GM10266 (cell line): ENCODE measurements around the gene PPP1CC.
"Not testable (repeated sequence)": the region's sequence is repeated elsewhere in the genome, so short reads cannot be mapped to it uniquely, and the experiment has no call there.

Source experiments
- DNase-seq: peaks from one replicate; pipeline ENCODE4 v3.0.0; 2012; ENCODE audit errors: extremely low spot score
- TF ChIP-seq, protein P1 (sequence below): IDR thresholded peaks from 2 replicates; pipeline ENCODE4 v1.5.1; 2012; ENCODE audit warnings: mild to moderate bottlenecking, low read depth; ENCODE audit not compliant: control insufficient read depth, insufficient read depth; ENCODE audit errors: missing control alignments

PPP1CC gene

DNA sequence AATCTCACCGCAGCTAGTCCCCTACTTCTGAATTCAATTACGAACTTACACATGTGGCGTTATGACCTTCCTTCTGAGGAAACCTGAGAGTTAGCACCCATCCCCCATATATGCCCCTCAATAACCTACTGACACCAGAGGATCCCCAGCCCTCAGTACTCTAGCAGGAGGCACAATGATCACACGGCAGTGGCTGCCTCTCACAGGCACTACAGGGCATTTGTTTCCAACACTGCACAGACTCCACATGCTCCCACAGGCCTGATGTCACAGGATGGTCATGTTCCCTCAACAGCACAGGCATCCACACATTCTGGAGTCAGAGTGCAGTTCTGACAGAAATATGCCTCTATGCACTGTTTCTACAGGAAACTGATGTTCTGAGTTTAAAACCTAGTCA is 17.4 kb downstream of the PPP1CC start:
- TF ChIP-seq, protein P1, sequence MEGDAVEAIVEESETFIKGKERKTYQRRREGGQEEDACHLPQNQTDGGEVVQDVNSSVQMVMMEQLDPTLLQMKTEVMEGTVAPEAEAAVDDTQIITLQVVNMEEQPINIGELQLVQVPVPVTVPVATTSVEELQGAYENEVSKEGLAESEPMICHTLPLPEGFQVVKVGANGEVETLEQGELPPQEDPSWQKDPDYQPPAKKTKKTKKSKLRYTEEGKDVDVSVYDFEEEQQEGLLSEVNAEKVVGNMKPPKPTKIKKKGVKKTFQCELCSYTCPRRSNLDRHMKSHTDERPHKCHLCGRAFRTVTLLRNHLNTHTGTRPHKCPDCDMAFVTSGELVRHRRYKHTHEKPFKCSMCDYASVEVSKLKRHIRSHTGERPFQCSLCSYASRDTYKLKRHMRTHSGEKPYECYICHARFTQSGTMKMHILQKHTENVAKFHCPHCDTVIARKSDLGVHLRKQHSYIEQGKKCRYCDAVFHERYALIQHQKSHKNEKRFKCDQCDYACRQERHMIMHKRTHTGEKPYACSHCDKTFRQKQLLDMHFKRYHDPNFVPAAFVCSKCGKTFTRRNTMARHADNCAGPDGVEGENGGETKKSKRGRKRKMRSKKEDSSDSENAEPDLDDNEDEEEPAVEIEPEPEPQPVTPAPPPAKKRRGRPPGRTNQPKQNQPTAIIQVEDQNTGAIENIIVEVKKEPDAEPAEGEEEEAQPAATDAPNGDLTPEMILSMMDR, result no peak
- DNase-seq, result no peak

DNA sequence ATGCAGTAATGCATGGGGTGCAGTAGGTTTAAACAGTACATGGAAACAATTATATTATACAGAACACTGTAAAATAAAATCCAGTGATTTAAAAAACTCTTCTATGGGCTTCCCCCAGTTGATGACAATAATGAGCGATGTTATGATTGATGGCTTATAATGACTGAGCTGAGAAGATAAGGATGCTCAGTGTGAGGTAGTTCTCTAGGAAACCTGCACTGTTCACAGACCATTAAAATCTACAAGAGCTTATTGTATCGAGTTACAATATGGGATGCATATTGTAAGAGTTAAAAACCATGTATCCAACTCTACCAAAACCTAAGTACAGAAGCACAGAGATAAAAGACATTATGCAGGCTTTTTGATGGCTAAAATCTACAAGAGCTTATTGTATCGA is 19.8 kb downstream of the PPP1CC start:
- not testable (repeated sequence) for DNase-seq

DNA sequence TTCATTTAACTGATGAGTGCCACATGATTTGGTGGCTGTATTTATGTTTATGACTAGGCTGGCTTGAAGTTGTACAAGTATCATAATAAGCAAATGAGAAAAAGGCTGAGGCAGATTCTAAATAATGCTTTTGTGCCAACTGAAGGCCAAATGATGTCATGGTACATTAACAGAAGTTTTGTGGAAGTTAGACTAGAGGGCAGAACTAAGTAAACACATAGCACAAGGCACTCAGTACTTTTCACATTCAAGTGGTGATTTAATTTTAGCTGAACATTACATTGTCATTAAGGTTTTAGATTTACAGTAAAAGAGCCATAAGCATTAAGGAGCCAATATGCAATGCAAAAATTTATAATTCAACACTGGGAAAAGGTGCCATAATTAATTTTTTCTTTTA is 21.1 kb downstream of the PPP1CC start:
- TF ChIP-seq, protein P1, result no peak
- DNase-seq, result no peak

DNA sequence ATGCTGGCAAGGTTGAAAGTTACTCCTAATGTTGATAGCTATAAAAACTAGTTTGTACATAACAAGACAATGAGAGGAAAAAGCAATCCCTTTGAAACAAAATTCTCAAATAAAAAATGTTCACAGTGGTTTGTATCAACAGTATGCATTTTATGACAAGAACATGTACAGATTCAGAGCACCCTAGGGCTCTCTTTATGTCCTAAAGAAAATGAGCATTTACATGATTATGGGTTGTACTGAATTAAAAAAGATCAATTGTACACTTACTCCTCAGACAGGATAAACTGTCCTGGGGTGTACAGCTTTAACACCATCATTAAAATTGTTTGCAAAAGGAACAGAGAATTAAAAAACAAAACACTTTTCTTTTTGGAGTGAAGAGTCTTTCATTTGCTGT is 22.2 kb downstream of the PPP1CC start:
- TF ChIP-seq, protein P1, result no peak
- DNase-seq, result no peak

DNA sequence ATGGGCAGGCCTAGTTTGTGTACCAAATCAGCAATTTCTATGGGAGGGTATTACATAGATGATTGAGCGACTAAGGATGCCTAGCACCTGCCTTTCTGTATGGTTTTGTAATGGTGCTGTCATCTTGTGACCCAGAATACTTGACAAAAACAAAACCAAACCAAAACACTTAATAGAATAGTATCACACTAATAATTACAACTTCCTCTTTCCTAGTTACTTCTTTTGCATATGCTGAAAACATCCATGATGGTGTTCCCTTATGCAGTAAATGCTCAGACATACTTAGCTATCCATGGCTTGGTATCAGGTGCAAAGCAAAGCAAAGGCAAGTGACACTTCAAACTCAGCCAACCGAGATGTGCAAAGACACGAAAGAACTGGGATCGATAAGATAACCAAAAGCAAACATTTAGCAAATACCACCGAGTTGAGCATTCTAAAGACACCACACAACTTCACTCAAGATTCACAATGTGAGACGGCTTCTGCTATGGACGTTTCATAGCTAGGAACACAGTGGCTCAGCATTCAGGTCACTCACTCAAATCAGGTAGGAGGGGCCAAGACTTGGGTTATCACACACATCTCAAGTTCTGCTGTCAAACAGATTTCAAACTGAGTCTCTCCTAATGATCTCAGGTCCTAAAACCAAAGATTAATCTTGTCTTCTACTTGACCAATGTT is 24.3 kb downstream of the PPP1CC start:
- TF ChIP-seq, protein P1, result no peak
- no peak for DNase-seq

DNA sequence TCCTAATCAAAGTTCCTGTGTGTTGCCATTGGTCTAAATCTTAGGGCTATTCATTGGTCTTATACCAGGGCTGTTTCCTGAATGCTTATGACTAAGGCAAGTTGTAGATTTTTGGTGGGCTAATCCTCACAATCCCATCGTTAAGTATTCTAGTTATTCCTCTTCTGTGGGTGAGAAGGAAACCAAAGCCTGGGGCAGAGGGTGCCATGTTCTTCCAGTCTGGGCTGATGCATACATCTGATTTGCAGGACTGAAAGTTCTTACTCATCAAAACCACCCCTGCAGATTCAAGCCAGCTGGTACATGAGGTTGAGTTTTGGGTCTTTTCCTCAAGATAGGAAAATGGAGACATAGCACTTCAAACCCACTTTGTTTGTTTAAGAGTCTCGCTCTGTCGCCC is 25.7 kb downstream of the PPP1CC start:
- no peak for DNase-seq
- TF ChIP-seq, protein P1, result no peak

DNA sequence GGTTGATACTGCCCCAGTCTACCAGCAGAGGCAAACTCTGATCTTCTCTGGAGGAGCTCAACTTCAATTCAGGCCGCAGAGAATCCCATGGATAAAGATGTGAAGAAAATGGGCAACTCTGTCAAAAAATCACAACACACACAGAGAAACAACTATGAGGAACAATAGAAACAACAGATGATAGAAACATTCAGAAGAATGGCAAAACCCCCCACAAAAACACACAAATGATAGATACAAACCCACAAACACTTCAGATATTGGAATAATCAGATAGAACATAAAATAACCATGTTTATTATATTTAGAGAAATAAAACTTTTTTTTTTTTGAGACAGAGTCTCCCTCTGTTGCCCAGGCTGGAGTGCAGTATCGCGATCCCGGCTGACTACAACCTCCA is 33.8 kb downstream of the PPP1CC start:
- TF ChIP-seq, protein P1, result no peak
- DNase-seq, result no peak

DNA sequence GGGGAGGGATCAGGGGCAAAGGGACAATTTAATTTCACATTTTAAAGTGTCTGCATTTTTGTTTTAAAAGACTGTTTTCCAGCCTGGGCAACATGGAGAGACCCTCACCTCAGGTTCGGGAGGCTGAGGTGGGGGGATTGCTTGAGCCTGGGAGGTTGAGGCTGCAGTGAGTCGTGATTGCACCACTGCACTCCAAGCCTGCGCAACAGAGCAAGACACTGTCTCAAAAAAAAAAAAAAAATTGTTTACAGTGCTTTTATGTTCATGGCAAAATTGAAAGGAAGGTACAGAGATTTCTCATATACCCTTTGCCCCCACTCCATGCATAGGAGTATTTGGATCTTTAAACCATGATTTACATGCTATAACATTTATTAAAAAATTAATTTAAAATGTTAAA is 37.4 kb downstream of the PPP1CC start:
- DNase-seq, result no peak
- TF ChIP-seq, protein P1, result no peak
